ENCODE data around the gene ASGR1.

- TF ChIP-seq, protein P1, sequence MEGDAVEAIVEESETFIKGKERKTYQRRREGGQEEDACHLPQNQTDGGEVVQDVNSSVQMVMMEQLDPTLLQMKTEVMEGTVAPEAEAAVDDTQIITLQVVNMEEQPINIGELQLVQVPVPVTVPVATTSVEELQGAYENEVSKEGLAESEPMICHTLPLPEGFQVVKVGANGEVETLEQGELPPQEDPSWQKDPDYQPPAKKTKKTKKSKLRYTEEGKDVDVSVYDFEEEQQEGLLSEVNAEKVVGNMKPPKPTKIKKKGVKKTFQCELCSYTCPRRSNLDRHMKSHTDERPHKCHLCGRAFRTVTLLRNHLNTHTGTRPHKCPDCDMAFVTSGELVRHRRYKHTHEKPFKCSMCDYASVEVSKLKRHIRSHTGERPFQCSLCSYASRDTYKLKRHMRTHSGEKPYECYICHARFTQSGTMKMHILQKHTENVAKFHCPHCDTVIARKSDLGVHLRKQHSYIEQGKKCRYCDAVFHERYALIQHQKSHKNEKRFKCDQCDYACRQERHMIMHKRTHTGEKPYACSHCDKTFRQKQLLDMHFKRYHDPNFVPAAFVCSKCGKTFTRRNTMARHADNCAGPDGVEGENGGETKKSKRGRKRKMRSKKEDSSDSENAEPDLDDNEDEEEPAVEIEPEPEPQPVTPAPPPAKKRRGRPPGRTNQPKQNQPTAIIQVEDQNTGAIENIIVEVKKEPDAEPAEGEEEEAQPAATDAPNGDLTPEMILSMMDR (IDR thresholded peaks at IDR 0.05; ENCODE audit: borderline replicate concordance, extremely low read depth, low read length, poor library complexity, severe bottlenecking): no peak
- no peak for TF ChIP-seq EZH2 (IDR thresholded peaks at IDR 0.05; ENCODE audit: borderline replicate concordance, low read depth, low read length, severe bottlenecking)
Measured at GRCh38 chr17:7190276-7190917, 11.2 kb upstream of the ASGR1 start.

Data from DND-41 (cell line).